Activated CD4-positive, alpha-beta T cell treated with anti-CD3 and anti-CD28 coated beads for 24 hours (primary cell): ENCODE results near the gene TMIGD1.

Source experiments
- DNase-seq, 2 donors: peaks; one replicate each; pipeline ENCODE4 v3.0.0-alpha.2; 2020; ENCODE audit warnings: low read depth in 2 of 2

The TMIGD1 gene, protein sequence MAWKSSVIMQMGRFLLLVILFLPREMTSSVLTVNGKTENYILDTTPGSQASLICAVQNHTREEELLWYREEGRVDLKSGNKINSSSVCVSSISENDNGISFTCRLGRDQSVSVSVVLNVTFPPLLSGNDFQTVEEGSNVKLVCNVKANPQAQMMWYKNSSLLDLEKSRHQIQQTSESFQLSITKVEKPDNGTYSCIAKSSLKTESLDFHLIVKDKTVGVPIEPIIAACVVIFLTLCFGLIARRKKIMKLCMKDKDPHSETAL

DNA sequence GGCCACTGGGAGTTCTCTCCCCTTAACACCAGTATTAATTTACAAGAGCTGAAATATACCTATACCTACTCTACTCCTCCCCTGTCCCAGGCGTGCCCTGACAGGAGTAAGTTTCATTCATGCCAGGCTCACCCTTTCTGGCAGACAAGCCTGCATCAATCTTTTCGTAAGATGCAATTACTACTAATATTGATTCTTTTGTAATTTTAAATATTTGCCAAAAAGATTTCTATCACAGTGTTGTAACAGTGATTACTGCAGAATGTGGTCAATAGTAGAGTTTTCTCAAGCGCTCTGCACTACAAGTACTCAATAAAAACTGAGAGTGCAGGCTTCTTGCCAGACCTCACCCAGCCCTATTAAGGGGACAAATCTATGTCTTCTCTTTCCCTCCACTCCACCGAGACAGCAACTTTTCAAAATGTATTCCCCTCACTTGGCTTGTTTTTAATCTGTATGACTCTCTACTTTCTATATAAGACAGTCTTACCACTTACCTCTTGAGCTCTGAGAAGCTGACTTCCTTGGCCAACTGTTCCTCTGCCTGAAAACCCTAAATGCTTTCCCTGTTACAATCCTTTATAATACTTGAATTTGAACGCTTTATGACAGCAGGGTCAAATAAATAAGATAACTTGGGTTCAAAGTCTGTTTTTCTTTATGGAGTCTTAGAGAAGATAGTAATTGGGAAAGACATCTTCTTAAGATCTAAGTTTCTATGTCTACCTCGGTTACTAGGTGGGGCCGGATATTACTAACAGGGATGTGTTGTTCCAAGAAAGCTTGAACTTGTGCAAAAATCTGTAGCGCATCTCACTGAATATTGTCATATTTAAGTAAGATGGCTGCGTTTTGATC is at the start of gene TMIGD1:
TSS of gene TMIGD1 (minus strand) at position 555 of the 858 bp plus-strand sequence. CDS start 1,924 bp downstream, outside the sequence.
- DNase-seq: no peak

DNA sequence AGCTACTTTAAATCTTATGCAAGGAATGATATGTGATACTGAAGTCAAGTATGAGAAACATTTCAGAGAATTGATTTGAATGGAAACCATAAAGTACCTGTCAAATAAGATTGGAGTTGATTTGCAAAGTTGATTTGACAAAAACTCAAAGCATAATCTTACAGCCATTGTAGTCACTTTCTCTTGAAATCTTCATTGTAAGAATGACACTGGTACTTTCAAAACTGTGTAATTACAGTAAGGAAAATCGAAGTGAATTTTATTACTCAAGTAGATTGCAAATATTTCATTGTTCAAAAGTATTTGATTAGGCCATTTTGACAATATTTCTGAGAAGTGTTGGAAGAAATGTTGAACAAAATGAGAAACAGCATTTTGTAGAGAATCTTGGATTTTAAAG is 48.5 kb upstream of the TMIGD1 start:
- no peak for DNase-seq

DNA sequence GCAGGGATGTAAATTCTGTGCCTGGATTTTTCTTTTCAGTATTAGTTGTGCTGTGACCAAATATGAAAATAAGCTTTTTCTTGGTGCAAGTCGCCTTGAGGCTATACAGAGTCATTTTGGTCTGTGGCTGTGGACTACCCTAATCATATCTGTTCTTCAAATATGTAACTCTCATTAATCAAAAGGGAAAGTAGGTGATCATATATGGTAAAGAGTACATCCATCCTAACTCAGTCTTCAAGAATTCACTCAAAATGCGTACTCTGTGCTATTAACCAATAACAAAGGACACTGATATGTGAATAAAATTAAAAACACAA is 47.4 kb upstream of the TMIGD1 start:
- no peak for DNase-seq

DNA sequence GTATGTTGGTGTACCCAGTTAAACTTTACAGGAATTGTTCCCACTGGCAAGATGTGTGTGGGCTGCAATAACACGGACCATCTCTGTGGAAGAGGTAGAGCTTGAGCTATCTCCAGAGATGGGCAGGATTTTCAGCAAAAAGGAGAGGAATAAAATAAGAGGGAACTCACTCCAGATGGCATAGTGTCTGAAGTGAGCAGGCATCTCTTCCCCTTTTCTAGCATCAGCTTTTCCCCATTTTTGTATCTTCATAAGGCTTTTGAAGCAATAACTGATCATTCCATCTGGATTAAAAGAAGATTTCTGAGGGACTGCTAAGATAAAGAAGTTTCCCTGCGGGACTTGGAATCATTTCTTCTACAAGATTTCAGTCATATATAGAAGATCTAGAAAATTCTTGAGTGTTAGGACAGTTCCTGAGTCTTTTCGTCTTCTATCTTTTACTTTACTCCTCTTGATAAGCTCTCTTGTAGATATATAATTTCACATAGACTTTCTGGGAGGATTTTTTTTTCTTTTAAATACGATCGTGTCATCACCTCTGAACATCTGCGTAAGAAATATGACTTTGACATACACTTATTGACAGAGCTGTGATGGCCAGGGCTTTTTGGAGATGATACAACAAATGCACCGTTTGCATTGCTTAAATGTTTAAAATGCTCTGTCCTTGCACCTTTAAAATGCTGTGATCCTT is 46.9 kb upstream of the TMIGD1 start:
- no peak for DNase-seq

DNA sequence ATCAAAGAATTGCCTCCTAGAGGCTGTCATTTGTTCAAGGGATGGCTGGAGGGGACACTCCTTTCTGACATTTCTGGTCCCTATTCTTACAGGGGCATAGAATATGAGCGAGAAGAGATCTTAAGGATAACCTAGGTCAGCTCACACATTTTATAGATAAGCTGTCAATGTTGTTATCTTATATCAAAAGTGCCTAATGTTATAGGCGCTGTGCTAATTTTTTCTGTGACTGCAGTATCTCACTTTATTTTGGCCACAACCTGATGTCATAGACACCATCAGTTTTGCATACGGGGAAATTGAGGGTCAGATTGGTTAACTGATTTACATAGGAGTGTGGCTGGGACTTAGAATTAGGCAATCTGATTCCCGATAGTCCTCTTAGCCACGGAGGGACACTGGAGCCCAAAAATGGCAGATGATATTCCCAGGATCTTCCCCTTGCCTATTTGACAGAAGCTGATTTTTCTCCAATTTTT is 46.1 kb upstream of the TMIGD1 start:
- no peak for DNase-seq

DNA sequence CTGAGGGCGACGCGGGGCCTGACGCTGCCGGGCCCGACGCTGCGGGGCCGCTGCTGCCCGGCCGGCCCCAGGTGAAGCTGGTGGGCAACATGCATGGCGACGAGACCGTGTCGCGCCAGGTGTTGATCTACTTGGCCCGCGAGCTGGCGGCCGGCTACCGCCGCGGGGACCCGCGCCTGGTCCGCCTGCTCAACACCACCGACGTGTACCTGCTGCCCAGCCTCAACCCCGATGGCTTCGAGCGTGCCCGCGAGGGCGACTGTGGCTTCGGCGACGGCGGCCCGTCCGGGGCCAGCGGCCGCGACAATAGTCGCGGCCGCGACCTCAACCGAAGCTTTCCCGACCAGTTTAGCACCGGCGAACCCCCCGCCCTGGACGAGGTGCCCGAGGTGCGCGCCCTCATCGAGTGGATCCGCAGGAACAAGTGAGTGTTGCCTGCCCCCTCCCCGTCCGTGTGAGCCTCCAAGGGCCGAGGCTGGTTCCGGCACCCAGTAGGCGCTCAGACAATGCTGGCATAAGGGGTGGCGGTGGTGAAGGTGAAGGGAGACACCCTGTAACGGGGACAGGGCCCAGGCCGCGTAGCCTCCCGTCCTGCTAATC is 45.5 kb upstream of the TMIGD1 start:
- DNase-seq: no peak

DNA sequence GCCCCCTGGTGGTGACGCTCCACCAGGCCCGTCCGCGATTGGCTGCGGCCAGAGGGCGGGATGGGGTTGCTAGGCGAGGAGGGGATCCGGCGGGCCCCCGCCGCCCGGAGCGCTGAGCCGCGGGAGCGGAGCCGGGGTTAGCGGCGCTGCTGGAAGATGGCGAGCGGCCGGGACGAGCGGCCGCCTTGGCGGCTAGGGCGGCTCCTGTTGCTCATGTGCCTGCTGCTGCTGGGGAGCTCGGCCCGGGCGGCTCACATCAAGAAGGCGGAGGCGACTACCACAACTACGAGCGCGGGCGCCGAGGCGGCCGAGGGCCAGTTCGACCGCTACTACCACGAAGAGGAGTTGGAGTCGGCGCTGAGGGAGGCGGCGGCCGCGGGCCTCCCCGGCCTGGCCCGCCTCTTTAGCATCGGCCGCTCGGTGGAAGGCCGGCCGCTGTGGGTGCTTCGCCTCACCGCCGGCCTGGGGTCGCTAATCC is 45.0 kb upstream of the TMIGD1 start, which contains the start of gene CPD:
TSS of gene CPD (plus strand) at position 103 of the 478 bp plus-strand sequence. CDS start at position 157, 54 bp downstream.
- peak; percentile 96 to 97 for DNase-seq

DNA sequence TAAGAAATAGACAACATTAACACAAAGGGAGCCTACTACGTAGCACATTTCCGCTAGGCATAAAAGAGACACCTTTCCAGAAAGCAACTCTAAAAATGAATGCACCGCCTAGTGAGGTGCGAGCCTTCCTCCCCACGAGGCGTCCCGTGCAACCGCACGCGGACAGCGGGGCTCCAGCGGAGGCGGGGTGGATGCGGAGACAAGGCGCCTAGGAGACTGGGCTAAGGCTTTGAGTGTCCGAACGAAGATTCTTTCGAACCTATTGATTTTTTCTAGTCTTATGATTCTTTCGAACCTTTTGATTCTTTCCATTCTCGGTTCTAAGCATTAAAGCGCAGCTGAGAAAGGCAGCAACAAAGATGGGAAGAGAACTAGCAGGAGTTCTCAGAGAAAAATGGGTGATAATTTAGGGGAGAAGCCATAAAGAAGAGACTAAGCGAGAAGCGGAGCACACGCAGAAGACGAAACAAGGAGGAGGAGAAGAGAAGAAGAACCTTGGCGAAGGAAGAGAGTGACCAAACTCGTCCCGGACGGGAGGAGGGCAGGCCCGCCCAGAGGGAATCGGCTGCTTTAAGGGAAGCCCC is 44.5 kb upstream of the TMIGD1 start:
- no peak for DNase-seq

DNA sequence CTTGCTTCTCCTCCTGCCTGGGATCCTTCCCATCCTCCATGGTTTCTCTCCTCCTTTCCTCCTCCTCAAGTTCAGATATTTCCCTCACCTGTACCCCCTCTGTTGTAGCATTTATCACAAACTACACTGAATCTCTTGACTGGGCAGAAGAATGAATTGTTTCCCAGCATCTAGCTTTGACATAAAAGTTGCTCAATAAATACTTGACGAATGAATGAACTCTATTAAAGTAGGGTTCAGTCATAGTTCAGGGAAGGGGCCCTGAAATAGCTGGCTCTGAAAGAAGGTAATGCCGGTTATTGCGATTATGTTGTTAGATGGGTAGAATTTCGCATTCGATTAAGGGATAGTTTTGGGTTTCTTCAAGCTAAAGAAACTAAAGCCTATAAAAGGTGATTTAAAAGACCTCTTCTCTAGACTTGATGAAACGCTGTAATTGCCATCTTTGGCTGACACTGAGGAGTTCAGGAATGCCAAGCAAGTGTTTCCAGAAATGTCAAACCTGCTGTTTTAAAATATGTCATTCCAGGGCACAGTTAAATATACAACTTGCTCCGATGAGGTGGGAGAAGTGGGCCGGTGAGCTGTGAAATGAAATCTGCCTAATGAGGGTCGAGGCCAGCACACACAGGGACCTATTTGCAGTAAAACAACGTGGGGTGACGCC is 43.9 kb upstream of the TMIGD1 start:
- no peak for DNase-seq

DNA sequence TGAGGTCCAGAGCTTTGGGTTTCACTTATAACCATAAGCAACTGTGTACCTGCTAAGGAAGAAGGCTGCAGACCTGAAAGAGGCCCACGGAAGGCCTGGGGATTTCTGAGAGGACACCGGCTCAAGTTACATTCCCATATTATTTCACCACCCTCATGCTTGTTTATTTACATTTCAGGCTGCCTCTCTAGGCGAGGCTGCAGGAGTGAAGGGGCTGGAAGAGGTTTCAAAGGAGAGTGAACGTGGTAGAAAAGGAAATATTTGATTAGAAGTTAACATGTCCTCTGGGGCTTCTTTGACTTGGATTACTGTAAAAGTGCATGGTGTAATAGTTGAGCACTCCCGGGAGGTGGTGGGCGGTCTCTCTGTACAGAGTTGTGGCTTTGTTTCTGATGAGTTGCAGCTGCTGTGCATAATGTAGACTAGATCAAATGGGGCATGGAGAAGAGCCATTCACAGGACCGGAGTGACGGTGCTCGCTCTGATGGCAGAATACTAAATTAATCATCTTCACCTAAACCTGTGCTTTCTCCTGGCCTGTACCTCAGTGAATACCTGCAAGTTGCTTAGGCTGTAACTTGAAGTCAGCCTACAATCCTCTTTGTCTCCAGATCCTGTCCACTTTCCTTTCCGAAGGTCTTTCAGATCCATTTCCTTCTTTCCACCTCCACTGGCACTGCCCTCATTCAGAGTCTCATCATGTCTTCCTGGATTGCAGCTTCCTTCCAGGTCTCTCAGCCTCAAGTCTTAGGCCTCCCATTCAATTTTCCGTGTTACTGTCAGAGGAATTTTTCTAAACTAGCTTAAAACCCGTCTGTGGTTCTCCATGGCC is 43.0 kb upstream of the TMIGD1 start:
- DNase-seq: peak in 1 of 2 donors; percentile 51

DNA sequence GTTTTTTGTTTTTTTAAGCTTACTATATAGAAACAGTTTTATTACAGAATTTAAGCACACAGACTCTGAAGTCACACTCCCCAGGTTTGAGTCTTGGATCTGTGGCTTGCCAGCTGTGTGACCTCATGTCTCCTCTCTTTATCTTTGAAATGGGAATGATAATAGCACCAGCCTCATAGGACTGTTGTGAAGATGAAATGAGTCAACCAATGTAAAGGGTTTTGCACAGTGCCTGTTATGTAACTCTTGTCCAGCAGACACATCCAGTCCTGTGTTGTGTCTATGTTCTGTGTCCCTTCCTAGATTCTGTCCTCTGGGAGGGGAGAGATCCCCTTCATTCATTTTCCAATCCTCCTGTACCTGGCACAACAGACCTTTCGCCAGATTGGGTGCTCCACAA is 41.8 kb upstream of the TMIGD1 start:
- DNase-seq: no peak

DNA sequence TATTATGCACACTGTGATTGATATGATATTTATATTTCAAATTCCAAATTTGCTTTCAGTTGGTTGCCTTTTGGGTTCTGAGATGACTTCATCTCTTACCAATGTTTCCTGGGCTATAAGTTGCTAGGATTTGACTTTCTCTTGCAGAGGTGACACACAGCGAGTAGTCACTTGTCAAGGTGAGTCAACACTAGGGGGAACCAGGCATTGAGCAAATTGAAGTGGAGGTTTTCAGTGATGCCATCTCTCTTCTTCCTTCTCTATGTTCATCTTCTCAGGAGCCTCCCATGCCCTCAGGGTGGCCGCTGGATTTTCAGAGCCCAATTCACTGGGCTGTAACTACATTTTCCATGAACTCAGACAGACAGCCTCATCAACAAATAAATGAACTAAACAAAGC is 38.9 kb upstream of the TMIGD1 start:
- DNase-seq: peak in 1 of 2 donors; percentile 28

DNA sequence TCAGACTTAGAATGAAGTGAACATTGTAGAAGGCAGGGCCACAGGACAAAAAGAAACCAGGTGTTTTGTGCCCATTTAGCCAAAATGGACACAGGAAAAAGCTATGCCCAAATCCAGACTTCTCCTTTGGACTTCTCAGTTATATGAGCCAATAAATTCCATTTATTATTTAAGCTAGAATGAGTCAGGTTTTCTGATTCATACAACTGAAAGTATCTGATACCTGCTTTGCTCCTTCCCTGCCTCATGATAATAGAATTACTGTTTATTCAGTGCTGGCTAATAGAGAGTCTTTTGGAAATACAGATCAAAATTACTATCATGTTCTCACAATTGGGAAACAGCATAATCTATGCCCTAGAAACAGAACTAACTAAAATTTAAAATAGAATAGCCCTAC is 36.1 kb upstream of the TMIGD1 start:
- DNase-seq: no peak

DNA sequence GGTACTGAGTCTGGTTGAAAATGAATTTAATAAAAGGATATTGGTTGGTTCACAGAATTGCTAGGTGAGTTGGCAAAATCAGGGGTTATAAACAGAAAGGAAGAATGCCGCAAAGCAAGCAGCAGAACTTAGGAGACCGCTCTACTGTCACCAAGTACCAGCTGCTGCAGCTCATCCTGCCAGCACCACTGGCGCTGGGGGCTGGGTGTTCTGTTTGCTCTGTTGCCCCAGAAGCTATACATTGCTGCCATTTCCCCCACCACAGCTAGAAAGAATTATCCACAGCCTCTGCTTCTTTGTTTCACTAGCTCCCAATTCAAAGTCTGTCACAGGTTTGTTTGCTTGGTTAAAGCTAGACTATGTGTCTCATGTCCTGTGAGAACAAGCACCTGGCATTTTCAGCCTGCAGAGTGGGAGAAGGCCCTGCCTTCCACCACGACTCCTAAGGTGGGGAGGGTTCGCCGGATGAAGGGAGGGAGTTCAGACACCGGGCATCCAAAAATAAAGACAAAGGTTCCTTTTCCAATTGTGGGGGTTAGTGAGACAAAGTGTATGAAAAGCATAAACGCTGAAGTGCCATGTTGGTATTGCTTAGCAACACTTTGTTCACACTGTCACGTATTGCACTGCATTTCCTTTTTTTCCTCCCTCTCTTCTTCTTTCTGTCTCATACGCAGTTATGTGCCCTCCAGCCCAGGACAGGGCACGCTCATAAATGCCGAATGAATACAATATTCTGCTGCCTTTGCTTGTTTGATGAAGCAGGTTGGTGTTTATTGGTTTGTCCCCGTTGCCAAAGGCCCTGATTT is 35.3 kb upstream of the TMIGD1 start:
- no peak for DNase-seq

DNA sequence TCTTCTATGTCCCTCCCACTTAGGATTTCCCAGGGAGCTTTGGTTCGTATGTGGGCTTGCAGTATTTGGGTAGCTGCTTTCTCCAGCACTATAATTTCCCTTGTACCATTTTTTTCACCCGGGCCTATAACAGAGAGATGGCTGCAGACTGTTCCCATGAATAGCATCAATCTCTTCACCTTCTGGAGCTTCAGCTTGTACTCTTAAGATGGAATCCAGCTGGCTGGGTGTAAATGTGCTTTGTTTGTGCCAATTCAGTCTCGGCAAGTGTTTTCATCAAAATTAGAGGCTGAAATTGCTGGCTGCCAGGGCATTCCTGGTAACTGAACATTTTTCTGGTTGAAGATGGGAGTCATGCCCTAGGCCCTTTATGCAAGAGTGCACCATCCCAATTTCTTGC is 32.7 kb upstream of the TMIGD1 start:
- no peak for DNase-seq

DNA sequence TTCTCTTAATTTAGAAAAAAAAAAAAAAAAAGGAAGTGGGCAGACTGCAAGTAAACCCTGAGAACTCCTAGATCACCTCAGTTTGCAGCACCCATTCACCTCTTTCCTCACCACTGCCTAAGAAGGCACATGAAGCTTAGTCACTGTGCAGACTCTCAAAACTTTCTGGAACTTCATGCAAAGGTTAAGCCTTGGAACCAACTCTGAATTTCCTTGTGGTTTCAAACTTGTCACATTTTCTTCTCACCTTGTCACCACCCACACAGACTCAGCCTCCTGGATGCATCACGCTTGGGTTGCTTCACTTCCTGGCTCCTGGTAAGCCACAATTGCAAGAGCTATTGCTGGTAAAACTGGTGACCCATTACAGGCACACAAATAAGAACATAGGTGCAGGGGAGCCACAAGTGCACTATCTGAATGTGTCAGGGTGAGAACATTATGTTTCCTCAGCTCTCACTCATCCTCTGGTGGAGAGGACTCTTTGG is 29.9 kb upstream of the TMIGD1 start:
- DNase-seq: peak; percentile 66 to 77

DNA sequence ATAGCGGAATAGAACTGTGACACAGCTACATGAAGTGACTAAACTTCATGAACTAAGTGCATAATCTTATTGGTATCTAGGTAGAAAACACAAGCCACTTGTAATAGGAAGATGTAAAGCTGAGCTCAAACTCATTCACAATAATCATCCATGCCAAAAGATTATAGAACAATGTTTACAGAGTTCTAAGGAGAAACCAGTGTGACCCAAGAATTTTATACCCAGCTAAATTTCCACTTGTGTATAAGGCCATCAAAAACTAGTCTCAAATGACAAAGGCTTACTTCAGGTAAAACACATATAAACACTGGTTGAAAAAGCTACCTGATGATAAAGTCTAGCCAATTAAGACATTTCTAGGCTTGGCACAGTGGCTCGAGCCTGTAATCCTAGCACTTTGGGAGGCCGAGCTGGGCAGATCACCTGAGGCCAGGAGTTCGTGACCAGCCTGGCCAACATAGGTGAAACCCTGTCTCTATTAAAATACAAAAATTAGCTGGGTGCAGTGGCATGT is 28.0 kb upstream of the TMIGD1 start:
- no peak for DNase-seq

DNA sequence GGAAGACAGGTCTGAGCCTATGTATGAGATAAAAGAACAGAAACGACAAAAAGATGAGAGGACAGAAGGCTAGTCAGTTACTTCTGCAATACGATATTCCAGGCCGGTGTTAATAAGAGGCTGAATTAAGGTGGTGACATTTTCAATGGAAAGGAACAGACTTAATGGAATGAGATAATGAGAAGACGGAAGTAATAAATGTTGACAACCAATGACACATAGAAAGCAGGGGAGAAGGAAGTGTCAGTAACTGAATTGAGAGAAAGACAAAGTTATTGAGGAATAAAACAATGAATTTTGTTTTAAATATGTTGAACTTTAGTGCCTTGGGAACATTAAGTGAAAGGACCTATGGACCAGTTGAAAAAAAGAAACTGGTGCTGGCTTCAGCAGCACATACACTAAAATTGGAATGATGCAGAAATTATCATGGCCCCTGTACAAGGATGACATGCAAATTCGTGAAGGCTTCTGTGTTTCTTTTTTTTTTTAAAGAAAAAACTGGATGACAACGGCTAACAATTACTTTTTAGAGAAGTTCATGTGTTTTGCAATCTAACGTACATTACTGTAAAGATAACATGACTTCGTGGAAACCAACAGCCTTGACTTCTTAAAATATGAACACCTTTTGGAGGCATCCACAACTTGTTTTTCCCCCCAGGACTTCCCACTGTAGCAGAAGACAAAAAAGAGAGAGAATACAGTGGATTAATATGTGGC is 26.4 kb upstream of the TMIGD1 start:
- no peak for DNase-seq
